CD14-positive monocyte (primary cell): ENCODE measurements around the gene NPAS3. TPM values are rescaled to one million over a fixed set of nuclear protein-coding genes. Genes with fewer than 3 reads are reported as not detected.

Experiments used
- DNase-seq, 3 donors: peaks; one replicate each; pipeline ENCODE4 v3.0.0-alpha.2; 2011 to 2022
- H2AFZ ChIP-seq: 2 replicates; pipeline ENCODE4 v1.6.0; 2012; ENCODE audit warnings: mild to moderate bottlenecking, low read depth, low read length, inconsistent platforms; ENCODE audit not compliant: insufficient read depth, poor library complexity, severe bottlenecking
- H3K27ac ChIP-seq, 2 donors: 1 replicate in 1 of 2; 2 replicates in 1 of 2; pipeline ENCODE4 v1.5.1; 2012 to 2013; ENCODE audit warnings: low read length in 2 of 2, control low read depth in 1 of 2, inconsistent platforms in 1 of 2, low read depth in 1 of 2, mild to moderate bottlenecking in 1 of 2
- H3K27me3 ChIP-seq, 2 donors: one replicate each; pipeline versions ENCODE4 v1.6.0 to v1.6.1; 2011 to 2013; ENCODE audit warnings: low read length in 2 of 2; ENCODE audit not compliant: control insufficient read depth in 2 of 2, insufficient read depth in 2 of 2
- H3K36me3 ChIP-seq, 2 donors: replicated peaks in 1 of 2; 1 replicate in 1 of 2; 2 replicates in 1 of 2; pipeline versions ENCODE4 v1.5.1 to v1.6.1; 2012 to 2013; ENCODE audit warnings: low read length in 2 of 2, control low read depth in 1 of 2, inconsistent platforms in 1 of 2, mild to moderate bottlenecking in 1 of 2; ENCODE audit not compliant: insufficient read depth in 2 of 2, control insufficient read depth in 1 of 2
- H3K4me1 ChIP-seq, 2 donors: 1 replicate in 1 of 2; 2 replicates in 1 of 2; pipeline versions ENCODE4 v1.5.1 to v1.6.1; 2012 to 2013; ENCODE audit warnings: low read length in 2 of 2, control low read depth in 1 of 2, inconsistent platforms in 1 of 2, mild to moderate bottlenecking in 1 of 2, moderate library complexity in 1 of 2; ENCODE audit not compliant: insufficient read depth in 2 of 2, control insufficient read depth in 1 of 2
- H3K4me2 ChIP-seq: replicated peaks from 2 replicates; pipeline ENCODE3; 2012; ENCODE audit warnings: low read length, moderate library complexity, mild to moderate bottlenecking; ENCODE audit not compliant: poor library complexity, severe bottlenecking; ENCODE audit errors: extremely low read depth
- H3K4me3 ChIP-seq, 3 experiments: fragments of 200-600 bp in 1 of 3; sonication (generic) in 1 of 3; replicated peaks in 1 of 3; 1 replicate in 2 of 3; 2 replicates in 1 of 3; pipeline ENCODE4 v1.5.1; 2011 to 2013; ENCODE audit warnings: low read length in 3 of 3, mild to moderate bottlenecking in 3 of 3, control low read depth in 2 of 3, low read depth in 2 of 3, inconsistent platforms in 1 of 3, moderate library complexity in 1 of 3
- H3K79me2 ChIP-seq: 2 replicates; pipeline ENCODE4 v1.6.0; 2012; ENCODE audit warnings: mild to moderate bottlenecking, control low read depth, inconsistent platforms, low read length, moderate library complexity; ENCODE audit not compliant: insufficient read depth
- H3K9ac ChIP-seq: 2 replicates; pipeline ENCODE4 v1.6.0; 2017; ENCODE audit warnings: low read length, mild to moderate bottlenecking; ENCODE audit not compliant: insufficient read depth, poor library complexity, severe bottlenecking
- H3K9me3 ChIP-seq, 2 donors: replicated peaks in 1 of 2; 1 replicate in 1 of 2; 2 replicates in 1 of 2; pipeline versions ENCODE4 v1.5.1 to v1.6.1; 2012 to 2013; ENCODE audit warnings: low read length in 2 of 2, control low read depth in 1 of 2; ENCODE audit not compliant: control insufficient read depth in 1 of 2, insufficient read depth in 1 of 2
- H4K20me1 ChIP-seq: 2 replicates; pipeline ENCODE4 v1.6.0; 2012; ENCODE audit warnings: mild to moderate bottlenecking, low read length, control low read depth, moderate library complexity; ENCODE audit not compliant: insufficient read depth
- H3K27ac Mint-ChIP-seq, 7 donors: one replicate each; pipeline ENCODE4 v1.8.0; 2020; ENCODE audit warnings: mild to moderate bottlenecking in 7 of 7, mixed read lengths in 7 of 7, moderate library complexity in 6 of 7, inconsistent platforms in 2 of 7
- H3K27me3 Mint-ChIP-seq, 3 donors: one replicate each; pipeline ENCODE4 v1.8.0; 2021 to 2022; ENCODE audit warnings: low read depth in 3 of 3, mild to moderate bottlenecking in 3 of 3, mixed read lengths in 3 of 3, moderate library complexity in 3 of 3, inconsistent platforms in 1 of 3
- H3K36me3 Mint-ChIP-seq, 2 donors: one replicate each; pipeline ENCODE4 v1.8.0; 2020; ENCODE audit warnings: mixed read lengths in 2 of 2, inconsistent platforms in 1 of 2, mild to moderate bottlenecking in 1 of 2
- H3K4me1 Mint-ChIP-seq: one replicate; pipeline ENCODE4 v1.8.0; 2020; ENCODE audit warnings: mild to moderate bottlenecking, mixed read lengths
- H3K4me3 Mint-ChIP-seq, 2 donors: one replicate each; pipeline ENCODE4 v1.8.0; 2020; ENCODE audit warnings: mild to moderate bottlenecking in 2 of 2, mixed read lengths in 2 of 2, moderate library complexity in 1 of 2
- H3K9me3 Mint-ChIP-seq, 7 donors: one replicate each; pipeline ENCODE4 v1.8.0; 2020 to 2022; ENCODE audit warnings: mixed read lengths in 7 of 7, mild to moderate bottlenecking in 6 of 7, moderate library complexity in 6 of 7, inconsistent platforms in 2 of 7
- CTCF ChIP-seq: fragments of 200-600 bp; IDR thresholded peaks from one replicate; pipeline ENCODE4 v1.8.0; 2022; ENCODE audit warnings: antibody characterized with exemption, mild to moderate bottlenecking
- WGBS: methylation state at CpG from one replicate; pipeline ENCODE4 v1.1.5; 2013; ENCODE audit warnings: missing lambda C conversion rate; ENCODE audit not compliant: insufficient coverage; 5-methylcytosine and 5-hydroxymethylcytosine counted together
- intact Hi-C, 2 donors: fragments of 100-400 bp; cut with micrococcal nuclease; formaldehyde crosslinking; loops; one replicate each; pipeline versions ENCODE4 v1.15.0 to v1.15.1; 2023
- polyA plus RNA-seq, 3 donors: library from polyadenylated mRNA; depleted of rRNA in 1 of 3; unstranded in 2 of 3; stranded (reverse) in 1 of 3; fragments of 300-500 nt in 2 of 3; fragments of >200 nt in 1 of 3; fragmentation: Illumina TruSeq in 2 of 3; gene quantifications; 1 replicate in 2 of 3; 2 replicates in 1 of 3; pipeline ENCODE4 v1.2.3, GENCODE V29; 2012 to 2021

Gene NPAS3
- polyA plus RNA-seq, 3 donors: not detected

GRCh38 chr14:33598582-33598981, 659.9 kb downstream of the NPAS3 start:
- H3K4me1 Mint-ChIP-seq: no peaks in the 10 kb centered on the region
- no peak overlapping the region for H3K9ac ChIP-seq
- H3K27me3 Mint-ChIP-seq: no peaks in the 10 kb centered on the region
- TF ChIP-seq CTCF: no peak
- H3K36me3 ChIP-seq: no peaks in the 10 kb centered on the region
- H3K27ac ChIP-seq: no peak overlapping the region
- H3K9me3 ChIP-seq: no peaks in the 10 kb centered on the region
- H4K20me1 ChIP-seq: no peaks in the 10 kb centered on the region
- peaks cover 0 to 4% (median 2%) of the 10 kb centered on the region in 7 donors for H3K9me3 Mint-ChIP-seq
- H3K79me2 ChIP-seq: no peaks in the 10 kb centered on the region
- intact Hi-C loops: no loop called here
- no peaks in the 10 kb centered on the region for H3K27me3 ChIP-seq
- no peak overlapping the region for H3K4me2 ChIP-seq
- H3K36me3 Mint-ChIP-seq: no peaks in the 10 kb centered on the region
- WGBS: no CpG with 5 or more reads among the region's 2 CpGs
- no peak overlapping the region for H2AFZ ChIP-seq
- no peak overlapping the region for H3K27ac Mint-ChIP-seq
- no peak overlapping the region for H3K4me3 ChIP-seq
- H3K4me1 ChIP-seq: no peaks in the 10 kb centered on the region
- no peak for DNase-seq
- H3K4me3 Mint-ChIP-seq: no peak overlapping the region

- Histone ChIP-seq H3K9ac (no peak overlapping the region), H3K4me2 (no peak overlapping the region), H3K9me3 (no peaks in the 10 kb centered on the region), H3K79me2 (no peaks in the 10 kb centered on the region), H2AFZ (no peak overlapping the region), H3K4me3 (no peak overlapping the region), H3K4me1 (no peaks in the 10 kb centered on the region), H4K20me1 (no peaks in the 10 kb centered on the region), H3K27ac (no peak overlapping the region), H3K36me3 (no peaks in the 10 kb centered on the region), H3K27me3 (no peaks in the 10 kb centered on the region)
- Mint-ChIP-seq H3K36me3 (no peaks in the 10 kb centered on the region), H3K9me3 (peaks cover 0 to 4% (median 0%) of the 10 kb centered on the region in 7 donors), H3K4me1 (no peaks in the 10 kb centered on the region), H3K4me3 (no peak overlapping the region), H3K27ac (no peak overlapping the region), H3K27me3 (no peaks in the 10 kb centered on the region)
- DNase-seq: no peak
- intact Hi-C loops: no loop called here
- TF ChIP-seq CTCF: no peak
- WGBS: 100% methylated on average over 1 of the region's 3 CpGs
Measured at GRCh38 chr14:33602396-33602795, 663.7 kb downstream of the NPAS3 start.
